Measurements from ENCODE around the gene TMEM253.

The TMEM253 gene

DNA sequence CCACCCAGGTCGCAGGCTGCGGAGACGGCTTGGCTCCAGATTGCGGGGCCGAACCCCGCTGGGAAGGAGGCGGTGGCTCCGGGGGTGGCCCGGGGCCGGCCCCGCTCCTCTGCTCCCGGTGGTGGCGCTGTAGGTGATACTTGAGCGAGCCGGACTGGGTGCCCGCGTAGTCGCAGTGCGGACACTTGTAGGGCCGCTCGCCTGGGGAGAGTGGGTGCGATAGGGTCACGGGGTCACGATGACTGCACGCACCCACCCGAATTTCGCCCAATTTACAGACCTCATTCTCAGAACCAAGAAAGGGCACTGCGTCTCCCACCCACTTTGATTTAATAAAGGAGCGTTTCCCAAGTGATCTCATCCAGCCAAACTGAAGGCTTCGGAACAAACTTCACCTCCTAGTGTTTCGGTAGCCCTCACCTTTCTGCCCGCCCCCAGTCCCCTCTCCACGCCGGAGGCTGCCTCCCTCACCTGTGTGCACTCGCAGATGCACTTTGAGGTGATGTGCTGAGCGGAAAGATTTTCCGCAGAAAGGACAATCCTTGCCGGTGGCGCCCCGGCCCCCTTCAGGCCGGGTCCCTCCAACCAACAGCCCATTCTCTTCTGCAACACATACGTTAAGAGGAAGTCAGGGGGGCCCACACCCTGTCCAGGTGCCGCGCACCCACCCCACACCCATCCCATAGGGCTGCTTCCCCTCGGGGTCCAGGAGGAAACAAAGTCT is 9.8 kb upstream of the TMEM253 start:
- no peak for DNase-seq

DNA sequence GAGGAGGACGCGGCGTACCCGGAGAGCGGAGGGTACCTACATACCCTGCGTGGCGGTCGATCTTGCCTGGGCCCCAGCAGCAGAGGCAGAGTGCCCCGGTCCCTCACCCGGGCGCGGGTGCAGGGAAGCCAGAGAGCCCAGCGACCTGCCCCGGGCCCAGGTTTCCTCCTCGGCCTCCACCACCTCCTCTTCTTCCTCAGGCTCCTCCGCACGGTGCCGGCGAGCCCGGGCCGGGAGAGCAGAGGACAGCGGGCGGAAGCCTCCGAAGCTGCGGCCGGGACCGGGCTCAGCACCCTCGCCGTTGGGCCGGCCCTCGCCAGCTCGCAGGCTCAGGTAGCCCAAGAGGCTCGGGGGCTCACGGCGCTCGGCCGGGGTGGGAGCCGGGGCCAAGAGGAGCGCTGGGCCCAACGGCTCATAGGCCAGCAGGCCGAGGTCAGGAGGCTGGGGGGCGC is 9.0 kb upstream of the TMEM253 start:
- DNase-seq, result no peak

DNA sequence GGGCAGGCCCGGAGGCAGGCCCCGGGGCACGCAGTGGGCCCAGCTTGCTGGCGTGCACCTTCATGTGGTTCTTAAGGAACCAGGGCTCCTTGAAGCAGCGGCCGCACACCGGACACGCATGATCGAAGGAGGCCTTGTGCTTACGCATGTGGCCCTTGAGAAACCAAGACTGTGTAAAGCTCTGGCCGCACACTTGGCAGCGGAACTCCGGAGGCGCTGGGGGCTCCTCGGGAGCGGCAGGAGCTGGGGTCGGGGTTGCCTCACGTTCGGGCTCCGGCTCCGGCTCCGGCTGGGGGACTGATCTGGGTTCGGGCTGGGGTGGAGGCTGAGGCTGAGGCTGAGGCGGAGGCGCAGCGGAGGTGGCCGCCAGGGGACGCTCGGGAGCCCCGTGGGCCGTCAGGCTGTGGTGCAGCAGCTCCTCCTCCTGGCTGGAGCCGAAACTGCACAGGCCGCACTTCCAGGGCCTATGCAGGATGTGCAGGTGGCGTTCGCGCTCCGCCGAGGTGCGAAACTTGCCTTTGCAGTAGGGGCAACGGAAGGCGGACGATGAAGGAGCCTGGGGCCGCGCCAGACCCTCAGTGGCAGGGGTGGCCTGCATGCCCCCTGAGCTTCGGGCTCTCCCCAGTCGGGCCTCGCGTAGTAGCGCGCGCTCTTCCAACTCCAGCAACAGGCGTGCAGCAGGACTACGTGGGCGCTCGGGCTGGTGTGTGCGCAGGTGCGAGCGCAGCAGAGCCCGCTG is 8.4 kb upstream of the TMEM253 start:
- DNase-seq, result no peak

DNA sequence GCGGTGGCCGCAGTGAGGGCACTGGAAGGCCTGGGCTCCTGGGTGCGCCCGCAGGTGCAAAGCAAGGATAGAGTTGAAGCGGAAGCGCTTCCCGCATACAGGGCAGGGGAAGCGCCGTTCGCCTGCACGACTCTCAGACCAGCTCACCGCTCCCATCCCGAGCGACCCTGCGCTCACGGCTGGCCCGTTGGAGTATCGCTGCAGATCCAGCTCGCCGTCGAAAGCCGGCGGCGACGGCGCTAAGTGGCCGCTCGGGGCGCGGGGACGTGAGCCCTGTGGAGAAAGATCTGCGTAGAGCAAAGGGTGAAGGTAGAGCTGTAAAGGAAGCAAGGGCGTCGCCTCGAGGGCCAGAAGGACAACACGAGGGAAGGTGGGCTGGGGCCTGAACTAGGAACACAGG is 7.8 kb upstream of the TMEM253 start:
- no peak for DNase-seq

DNA sequence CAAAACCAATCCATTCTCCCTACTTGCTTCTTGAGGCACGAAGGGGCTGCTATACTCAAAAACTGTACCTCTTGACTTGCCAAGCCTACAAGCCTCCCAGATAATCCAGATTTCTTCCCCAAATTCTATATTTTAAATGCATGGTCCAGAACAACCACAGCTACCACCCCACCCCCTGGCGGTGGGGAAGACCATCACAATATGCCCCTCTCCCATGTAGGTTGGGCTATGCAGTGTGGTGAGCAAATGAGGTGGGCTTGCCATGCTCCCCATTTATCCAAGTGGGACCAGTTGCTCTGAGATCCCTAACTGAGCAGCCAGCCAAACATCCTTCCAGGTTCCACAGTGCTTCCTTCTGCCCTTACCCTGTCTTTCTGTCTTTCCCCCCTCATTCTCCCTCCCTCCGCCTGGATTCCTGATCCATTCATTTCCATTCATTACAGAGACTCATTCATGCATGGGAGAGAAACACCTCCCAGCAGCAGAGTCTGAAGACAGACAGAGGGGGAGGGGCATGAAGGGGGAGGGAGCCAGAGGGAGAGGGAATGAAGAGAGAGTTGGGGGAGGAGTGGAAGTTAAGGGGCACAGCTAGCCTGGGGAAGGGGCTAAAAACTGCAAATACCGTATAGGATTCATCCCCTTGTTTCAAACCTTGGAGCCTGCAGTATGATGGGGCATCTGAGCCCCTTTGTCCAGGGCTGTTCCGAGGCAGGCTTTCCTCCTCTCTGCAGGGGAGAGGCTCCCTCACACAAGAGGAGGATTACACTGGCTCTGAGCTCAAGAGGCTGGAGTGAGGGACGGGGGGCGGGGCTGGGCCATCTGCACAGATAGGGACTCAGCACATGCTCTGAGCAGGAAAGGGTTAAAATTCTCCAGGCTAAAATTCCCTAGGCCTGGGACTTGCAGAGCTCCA is 6.8 kb upstream of the TMEM253 start:
- DNase-seq, result peak; percentile 75

DNA sequence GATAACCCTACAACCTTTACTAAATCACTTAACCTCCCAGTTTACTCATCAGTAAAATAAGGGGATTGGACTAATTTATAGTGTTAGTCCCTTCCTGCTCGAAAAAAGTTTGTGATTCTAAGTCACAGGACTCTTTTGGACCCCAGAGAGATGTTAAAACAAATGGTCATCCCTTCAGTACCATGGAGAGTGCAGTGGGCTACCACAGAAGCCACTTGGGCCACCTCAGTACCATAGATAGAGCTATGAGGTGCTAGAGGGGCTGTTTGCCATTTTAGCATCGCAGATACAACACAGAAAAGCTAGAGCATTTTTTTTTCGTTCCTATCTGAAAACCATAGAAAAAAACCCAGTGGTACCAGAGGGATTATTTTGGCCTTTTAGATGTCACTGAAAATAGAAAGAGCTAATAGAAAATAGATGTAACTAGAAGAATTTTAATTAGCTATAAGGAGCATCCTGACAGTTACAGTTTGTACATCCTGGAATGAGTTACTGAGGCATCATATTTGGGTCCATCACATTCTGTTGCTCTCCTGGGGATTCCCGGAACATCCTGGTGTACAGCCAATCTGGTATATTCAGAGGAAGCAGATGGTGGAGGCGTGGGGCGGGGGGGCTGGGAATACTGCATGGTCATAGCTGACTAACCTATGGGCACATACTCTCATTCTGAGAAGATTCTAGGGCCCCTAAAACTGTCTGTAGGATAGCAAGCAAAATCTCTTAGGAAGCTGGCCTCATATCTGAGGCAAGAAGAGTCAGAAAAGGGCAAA is 5.2 kb upstream of the TMEM253 start:
- no peak for DNase-seq

DNA sequence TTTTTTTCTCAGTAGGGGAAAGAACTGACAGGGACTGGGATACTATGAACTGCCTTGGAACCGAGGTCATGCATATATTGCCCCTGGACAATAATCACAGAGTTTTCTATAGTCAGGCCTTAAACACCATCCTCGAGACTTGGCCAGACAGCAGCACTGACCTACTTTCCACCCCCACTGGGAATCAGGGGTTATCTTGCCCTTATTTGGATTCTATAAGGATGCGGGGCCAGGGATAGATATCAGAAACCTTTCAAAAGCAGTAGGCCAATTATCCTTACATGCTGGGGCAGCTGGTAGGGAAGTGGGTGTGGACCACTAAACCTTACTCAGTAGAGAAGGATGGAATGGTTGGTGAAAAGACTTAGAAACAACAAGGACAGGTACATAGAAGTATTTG is 4.4 kb upstream of the TMEM253 start:
- DNase-seq, result no peak

DNA sequence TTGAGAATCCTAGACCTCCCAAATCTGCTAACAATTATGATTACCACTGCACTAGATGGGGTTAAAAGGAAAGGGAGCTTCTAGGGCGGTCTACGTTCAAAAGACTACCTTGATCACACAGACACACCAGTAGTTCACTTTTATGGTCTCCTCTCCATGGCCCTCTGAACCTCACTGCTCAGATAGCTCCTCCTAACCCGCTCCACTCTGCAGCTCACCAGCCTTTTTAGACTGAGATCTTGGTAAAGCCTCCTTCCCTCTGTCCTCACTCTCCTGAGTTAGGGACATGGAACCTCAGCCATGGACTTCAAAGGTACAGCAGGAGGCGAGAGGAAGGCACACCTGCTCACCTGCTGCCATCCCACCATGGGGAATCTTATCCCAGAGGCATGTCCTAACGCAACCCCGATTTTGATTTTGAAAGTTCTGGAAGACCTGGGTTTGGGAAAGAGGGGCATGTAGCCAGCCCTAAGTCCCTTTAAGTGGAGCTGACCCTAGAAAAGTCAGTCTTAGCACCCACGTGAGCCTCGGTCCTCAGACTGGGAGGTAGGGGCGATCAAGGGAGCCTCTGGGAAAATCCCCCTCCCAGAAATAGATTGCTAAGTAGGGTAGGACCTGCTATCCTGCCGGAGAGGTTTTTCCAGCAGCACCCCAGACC is 3.8 kb upstream of the TMEM253 start:
- no peak for DNase-seq

DNA sequence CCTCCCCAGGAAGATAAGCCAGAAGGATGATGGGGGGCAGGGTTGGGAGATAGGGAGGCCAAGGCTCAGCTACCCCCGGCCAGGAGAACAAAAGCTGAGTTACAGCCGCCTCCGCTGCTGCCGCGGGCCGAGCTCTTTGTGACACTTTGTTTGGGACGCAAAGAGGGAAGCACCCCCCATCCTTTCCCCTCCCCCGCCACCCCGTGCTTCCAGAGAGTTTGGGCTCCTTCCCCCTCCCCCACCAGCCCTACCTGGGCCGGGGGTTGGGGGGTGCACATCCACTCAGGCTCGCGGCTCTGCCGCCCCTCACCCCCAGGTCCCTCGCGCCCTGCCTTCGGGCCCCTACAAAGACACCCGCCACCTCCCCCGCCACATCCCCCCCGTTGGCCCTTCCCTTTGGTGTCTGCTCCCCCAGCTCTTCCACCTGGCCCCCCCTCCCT is 3.2 kb upstream of the TMEM253 start:
- no peak for DNase-seq

DNA sequence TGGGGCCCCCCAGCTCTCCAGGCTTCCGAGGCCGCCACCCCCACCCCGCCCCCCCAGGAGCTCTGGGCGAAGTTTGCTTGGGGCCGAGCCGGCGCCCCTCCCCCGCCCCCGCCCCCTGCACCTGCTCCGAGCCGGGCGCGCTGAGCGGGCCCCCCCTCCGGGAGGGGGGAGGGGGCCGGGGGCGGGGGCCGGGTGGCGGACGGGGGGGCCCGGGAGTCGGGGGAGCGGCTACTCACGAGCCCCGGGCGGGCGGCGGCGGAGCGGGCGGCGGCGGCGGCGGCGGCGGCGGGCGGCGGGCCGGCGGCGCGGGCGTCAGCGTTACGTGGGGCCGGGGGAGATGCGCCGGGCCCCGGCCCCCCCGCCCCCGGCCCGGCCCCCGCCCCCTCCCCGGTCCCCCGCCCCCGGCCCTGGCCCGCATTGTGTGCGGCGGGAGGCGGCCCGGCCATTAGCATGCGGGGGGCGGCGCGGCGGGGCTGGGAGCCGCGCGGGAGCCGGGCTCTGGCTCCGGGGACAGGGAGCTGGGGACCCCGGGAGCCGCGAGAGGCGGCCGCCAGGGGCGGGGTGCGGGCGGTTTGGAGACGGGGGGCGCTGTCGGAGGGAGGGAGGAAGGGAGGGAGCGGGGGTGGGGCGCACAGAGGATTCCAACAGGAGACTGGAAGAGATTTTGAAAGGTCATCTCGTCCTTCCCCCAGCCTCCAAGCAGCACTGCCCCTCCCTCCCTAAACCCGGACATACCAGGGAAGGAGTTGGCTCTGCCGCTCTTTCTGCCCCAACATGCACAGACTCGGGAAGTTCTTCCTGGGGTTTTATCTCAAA is 2.6 kb upstream of the TMEM253 start, which contains the start of gene ZNF219:
Gene ZNF219 (minus strand): TSS at position 580 of the 816 bp plus-strand sequence. CDS start 5,064 bp downstream, outside the sequence.
- no peak for DNase-seq

DNA sequence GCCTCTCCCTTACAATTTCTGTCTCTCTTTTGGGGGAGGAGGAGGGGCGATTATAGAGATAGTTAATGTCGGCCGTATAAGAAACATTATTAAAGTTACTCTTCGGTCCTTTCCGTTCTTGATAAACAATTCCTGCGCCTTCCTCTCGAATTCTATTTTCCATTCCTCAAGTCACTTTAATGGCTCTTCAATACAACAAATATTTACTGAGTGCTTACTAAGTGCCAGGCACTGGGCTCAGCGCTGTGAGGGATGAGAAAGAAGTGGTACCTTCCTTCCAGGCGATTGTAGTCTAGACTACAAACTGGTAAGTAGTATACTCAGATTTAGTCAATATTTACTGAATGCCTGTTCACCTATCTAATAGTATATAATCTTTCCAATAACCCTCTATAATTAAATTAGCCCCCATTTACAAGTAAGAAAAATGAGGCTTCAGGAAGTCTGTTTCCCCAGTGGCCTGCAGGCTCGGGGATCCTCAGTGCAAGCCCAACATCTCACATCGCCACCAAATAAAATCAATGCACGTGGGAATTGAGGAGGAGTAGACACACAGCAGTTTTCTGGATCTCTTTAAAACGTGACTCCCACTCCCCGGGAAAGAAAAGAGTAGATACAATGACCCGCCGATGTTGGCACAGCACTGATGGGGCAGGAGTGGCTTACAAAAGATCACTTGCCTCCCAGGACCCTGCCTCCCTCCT is 1.8 kb upstream of the TMEM253 start:
- DNase-seq, result no peak

DNA sequence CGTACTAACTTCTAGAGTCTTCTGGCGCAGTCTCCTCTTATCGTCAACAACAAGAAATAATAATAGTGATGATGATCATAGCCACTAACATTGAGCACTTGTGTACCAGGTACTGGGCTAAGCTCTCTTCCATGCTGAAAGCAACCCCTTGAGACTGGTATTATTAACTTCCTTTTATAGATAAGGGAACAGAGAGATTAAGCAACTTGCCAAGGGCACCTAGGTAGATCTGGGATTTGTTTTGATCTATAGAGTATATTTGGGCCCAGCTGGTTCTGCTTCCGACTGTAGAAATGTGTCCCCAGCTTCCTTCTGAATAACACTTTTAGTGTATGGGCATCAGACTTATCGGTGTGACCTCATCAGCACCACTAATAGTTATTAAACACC is 1.3 kb upstream of the TMEM253 start:
- no peak for DNase-seq

DNA sequence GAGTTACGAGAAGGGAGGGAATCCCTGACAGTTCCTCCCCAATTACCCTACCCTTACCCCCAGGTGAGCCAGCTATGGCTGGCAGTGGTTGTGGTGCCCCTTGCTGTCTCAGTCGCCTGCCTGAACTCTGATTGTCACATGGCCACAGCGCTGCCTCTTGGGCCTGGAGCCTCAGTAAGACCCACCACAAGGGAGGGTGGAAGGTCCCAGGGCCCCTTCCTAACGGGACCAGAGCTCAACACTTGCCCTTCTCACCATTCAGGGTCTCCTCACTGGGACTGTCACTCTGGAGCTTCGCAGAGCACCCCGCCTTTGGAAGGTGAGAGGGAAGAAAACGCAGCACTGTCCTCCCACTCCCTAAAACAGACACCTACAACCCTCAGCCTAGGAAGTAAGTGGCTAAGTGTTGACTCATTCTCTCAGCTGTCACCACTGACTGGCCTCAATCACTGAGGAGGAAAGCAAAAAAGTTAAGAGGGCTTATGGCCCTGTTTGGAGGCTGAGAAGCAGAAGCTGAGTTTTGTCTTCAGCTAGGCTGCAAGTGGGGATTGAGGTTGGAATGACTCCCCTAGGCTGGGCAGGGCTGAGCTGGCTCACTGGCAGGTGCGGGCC is 1.0 kb downstream of the TMEM253 start:
- no peak for DNase-seq

DNA sequence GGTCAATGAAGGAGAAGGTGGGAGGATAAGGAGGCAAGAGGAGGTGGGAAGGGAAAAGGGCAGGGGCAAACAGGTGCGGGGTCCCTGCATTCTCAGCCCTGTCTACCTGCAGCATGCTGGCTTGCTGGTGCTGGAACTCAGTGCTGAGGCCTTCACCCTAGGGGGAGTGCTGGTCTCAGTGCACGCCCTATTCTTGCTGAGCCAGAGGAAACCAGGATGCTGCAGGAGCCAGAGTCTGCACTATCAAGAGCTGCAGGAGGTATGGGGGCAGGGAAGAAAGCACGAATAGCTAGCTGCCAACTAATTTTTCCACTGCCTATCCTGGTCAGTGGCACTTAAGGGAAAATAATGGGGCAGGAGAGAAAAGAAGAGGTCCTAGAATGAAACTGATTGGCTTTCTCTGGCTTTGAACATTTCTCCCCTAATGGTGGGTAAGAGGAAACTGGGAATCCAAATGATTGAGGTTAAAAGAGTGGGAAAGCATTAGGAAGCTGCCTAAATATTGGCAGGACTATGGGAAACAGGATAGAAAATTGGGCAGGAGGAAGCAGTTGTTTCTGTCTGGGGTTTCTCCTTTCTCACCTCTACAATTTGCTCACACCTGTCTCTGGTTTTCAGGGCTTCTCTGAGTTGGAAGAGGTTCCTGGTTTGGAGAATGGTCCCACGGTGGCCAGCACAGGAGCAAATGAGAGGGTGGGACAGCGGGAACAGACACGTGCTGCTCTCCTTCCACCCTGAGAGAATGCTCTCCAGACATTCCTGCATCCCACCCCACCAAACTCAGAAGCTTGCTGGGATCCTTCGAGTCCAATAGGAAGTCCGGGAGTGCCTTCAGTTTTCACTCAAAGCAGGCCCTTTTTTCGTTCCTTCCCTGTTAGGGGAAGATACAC is 1.9 kb downstream of the TMEM253 start:
- DNase-seq, result no peak

DNA sequence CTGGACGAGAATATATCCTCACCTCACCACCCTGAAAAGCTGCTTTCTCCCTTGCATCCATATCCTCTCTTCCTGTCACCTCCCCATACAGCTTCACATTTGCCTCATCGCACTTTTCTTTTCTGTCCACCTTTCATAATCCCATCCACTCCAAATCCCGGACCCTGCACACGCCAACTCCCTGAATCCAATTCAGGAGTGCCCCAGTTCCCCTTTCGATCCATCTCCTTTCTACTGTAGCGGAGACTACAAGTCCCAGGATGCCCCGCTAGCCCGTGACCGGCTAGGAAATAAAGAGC is 2.5 kb downstream of the TMEM253 start:
- DNase-seq, result no peak

DNA sequence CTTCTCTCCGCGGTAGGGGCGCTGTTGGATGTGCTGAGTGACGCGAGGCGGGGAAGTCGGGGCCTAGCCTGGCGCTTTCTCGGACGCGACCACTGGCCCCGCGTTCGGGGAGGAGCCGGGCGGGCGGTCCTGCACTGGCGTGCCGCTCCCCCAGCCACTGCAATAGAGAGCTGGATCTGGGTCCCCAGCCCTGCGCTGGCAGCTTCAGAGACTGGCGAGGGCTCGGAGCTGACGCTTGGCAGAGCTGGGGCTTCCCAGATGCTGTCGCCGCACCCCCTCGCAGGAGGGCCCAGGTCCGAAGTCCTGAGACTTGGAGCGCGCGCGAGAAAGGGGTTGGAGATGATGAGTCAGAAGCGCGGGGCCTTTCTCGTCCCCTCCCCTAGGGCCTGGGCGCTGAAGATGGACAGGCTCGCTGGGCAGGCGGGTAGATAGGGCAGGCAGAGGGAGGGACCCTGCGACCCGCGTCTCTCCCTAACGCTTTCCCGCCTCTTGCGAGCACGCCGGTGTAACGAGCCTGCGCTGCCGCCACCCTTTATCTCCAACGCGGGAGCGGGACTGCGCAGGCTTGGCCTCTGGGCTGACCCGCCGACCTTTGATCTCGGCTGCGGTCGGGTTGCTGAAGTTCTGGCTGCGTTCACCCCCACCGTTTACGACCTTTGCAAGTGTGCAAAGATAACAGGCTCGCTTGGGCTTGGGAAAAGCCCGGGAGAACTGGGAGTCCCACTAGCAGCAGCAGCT is 3.0 kb downstream of the TMEM253 start:
- peak; percentile 91 for DNase-seq

DNA sequence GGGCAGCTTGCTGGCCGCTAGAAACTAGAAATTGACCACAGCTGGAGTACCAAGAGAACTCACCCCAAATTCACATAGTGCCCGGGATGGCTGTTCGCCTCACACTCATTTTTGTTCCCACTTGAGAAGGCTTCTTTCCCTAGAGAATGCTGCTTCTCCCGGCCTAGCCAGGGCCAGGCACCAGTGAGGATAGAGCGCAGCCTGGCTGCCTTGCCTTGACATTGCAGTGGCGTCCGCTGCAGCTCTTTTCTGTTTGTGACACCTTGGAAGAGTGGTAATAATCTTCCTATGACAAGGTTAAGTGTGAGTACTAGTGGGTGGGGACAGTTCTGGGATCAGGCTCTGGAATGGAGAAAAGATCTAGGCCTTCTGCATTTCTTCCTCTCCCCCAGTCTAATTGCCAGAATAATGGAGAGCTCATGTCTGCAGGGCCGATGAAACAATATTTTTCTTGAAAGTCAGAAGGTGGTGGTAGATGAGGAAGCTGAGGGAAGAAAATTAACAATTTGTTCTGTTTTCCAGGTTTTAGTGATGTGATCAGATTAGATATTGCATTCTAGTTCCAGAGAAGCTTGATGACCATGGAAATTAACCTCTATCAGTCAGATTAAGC is 3.7 kb downstream of the TMEM253 start:
- DNase-seq, result peak; percentile 76

DNA sequence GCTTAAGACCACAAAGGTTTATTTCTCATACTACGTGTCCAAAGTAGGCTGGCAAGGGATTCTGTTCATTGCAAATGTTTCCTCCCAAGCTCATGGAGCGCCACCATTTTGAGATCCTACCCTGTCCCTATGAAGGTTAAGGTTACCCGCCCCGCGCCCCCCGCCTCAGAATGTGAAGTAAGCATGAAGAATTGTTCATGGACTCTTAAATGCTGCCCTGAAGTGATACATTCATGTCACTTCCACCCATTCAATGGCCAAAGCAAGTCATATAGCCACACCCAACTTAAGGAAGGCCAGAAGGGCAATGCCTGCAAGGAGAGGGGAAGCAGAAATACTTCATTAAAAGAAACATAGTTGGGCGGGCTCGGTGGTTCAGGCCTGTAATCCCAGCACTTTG is 4.2 kb downstream of the TMEM253 start:
- DNase-seq, result no peak
